RWPE1 (cell line): ENCODE results near the gene TMEM170A.
A peak's percentile ranks its signal among the peaks of the same experiment; 100 is the strongest.
"Not testable (repeated sequence)": the region's sequence is repeated elsewhere in the genome, so short reads cannot be mapped to it uniquely, and the experiment has no call there.

Experiments
- CTCF ChIA-PET: fragments of 350-600 bp; sonication (Branson Sonifier 250); formaldehyde crosslinking; extraction: SDS; loops from one replicate; lab custom pipeline; 2021; lab: Yijun Ruan, JAX
- POLR2A ChIA-PET: fragments of 400-600 bp; formaldehyde crosslinking; extraction: SDS; loops from one replicate; lab custom pipeline; 2020; ENCODE audit warnings: antibody characterized with exemption; ENCODE audit not compliant: low non-redundant PET; lab: Yijun Ruan, JAX
- DNase-seq: peaks from one replicate; pipeline ENCODE4 v3.0.0; 2012; ENCODE audit warnings: low spot score
- H3K27ac ChIP-seq: fragments of 450-650 bp; 2 replicates; pipeline ENCODE4 v1.5.1; 2017
- TF ChIP-seq, protein P1 (sequence below): fragments of 450-650 bp; conservative IDR thresholded peaks from 2 replicates; pipeline ENCODE4 v1.5.1; 2017; ENCODE audit warnings: low read depth, mild to moderate bottlenecking

The TMEM170A gene

GRCh38 chr16:75476817-75477216 lies 12.3 kb upstream of the TMEM170A start:
- POLR2A ChIA-PET: interaction anchor here (0.7 kb wide), 1 partner anchor 40 kb away, joined by 3 read pairs; no protein-coding TSS in a partner anchor
- TF ChIP-seq, protein P1, sequence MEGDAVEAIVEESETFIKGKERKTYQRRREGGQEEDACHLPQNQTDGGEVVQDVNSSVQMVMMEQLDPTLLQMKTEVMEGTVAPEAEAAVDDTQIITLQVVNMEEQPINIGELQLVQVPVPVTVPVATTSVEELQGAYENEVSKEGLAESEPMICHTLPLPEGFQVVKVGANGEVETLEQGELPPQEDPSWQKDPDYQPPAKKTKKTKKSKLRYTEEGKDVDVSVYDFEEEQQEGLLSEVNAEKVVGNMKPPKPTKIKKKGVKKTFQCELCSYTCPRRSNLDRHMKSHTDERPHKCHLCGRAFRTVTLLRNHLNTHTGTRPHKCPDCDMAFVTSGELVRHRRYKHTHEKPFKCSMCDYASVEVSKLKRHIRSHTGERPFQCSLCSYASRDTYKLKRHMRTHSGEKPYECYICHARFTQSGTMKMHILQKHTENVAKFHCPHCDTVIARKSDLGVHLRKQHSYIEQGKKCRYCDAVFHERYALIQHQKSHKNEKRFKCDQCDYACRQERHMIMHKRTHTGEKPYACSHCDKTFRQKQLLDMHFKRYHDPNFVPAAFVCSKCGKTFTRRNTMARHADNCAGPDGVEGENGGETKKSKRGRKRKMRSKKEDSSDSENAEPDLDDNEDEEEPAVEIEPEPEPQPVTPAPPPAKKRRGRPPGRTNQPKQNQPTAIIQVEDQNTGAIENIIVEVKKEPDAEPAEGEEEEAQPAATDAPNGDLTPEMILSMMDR: no peak
- H3K27ac ChIP-seq: no peak overlapping the region
- DNase-seq: no peak
- CTCF ChIA-PET: interaction anchor here (0.6 to 1.0 kb wide), 3 partner anchors 40 to 431 kb away, joined by 3 read pairs; no protein-coding TSS in a partner anchor

- POLR2A ChIA-PET: no interaction called here
Measured at GRCh38 chr16:75475420-75475847, 10.9 kb upstream of the TMEM170A start.

DNA sequence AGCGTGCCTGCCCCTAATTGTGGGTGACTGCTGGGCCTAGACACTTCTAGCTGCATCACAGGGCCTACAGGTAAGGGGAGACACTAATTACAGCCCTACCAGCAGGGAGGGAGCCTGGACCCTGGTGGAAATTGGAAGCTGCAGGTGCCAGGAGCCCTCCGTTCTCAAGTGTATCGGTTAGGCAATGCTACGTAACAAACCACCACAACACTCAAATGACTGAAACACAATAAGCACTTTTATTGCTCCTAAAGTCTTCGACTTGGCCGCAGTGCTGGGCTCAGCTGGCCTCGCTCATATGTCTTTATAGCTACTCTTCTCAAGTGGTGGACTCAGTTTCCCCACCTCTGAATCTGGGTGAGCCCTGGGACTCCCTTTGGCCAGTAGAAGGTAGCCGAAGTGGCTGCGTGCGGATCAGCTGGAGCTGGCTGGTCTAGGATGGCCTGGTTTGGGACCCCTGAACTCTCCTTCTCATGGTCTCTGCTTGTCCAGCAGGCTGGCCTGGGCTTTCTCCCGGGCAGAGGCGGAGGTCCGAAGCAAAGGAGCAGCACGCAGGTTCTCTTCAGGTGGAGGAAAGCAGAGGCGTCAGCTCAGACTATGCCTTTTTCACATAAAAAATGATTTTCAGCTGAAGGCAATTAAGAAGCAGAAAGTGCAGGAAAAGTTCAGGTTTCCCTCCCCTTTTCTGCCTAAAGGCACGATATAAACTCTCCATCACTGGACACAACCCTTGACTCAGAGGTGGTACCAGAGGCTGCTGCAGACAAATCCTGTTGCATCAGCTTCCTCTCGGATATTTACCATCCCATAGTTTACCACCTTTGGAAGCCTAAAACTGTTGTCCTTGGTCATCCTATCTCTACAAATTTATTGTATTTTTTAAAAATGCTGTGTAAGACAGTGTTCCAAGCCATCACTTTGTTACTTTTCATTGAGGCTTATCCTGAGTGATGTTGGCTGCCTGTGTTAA lies 8.7 kb upstream of the TMEM170A start:
- CTCF ChIA-PET: interaction anchor here (0.6 to 2.3 kb wide), 5 partner anchors 8 to 168 kb away, joined by 3 to 13 read pairs (median 4); no protein-coding TSS in a partner anchor
- POLR2A ChIA-PET: no interaction called here

More at GRCh38 chr16:75475420-75475847, 10.9 kb upstream of the TMEM170A start:
- CTCF ChIA-PET: no interaction called here
- TF ChIP-seq, protein P1: no peak
- no peak overlapping the region for H3K27ac ChIP-seq
- no peak for DNase-seq

DNA sequence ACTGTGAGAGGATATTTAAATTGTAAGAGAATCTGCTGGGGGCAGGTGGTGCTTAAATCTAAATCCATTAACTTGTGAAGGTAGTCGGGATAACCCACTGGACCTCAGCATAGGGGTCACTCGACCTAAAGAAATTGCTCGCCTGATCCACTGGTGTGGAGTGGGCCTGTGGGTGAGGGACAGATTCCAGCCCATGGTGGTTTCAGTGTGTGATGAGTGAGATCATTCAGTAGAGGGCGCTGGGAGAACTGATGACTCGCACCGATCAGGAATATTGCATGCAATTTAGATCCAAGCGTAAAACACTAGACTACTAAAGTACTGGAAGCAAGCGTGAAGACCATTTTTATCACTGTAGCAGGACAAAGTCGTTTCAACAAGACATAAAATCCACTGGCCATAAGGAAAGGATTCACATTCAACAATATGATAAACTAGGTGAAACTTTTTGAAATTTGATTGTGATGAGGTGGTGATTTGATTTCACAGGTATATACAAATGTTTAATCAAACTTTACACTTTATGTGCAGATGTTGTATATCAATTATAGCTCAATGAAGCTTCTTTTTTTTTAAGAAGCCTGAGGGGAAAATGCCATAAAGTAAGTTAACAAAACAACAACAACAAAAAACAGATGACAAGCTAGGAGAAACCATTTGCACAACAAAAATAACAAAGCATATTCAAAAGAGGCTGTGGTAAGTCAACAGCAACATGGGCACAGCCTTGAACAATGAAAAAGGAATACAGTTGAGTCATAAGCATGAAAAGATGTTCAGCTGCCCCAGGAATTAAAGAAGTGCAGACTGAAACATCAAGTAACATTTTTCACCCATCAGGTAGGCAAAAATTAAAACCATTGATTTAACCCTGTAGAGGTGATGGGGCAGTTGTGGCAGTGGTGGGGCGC lies 7.5 kb upstream of the TMEM170A start:
- TF ChIP-seq, protein P1: peak; percentile 86
- ChIA-PET CTCF (interaction anchor here (0.6 to 2.3 kb wide), 13 partner anchors 20 to 1697 kb away, joined by 3 to 13 read pairs (median 4); no protein-coding TSS in a partner anchor), POLR2A (interaction anchor here (0.6 kb wide), 1 partner anchor 173 kb away, joined by 4 read pairs; no protein-coding TSS in a partner anchor)
- DNase-seq: peak; percentile 69
- H3K27ac ChIP-seq: no peak overlapping the region

More for the DNA sequence above, 8.7 kb upstream of the TMEM170A start:
- TF ChIP-seq, protein P1: no peak
- DNase-seq: no peak
- no peak overlapping the region for H3K27ac ChIP-seq

GRCh38 chr16:75466760-75467159 lies 2.3 kb upstream of the TMEM170A start:
- CTCF ChIA-PET: interaction anchor here (1.0 kb wide), 2 partner anchors 25 to 51 kb away, joined by 3 to 4 read pairs; no protein-coding TSS in a partner anchor
- H3K27ac ChIP-seq: no peak overlapping the region
- DNase-seq: no peak
- POLR2A ChIA-PET: no interaction called here
- TF ChIP-seq, protein P1: no peak

GRCh38 chr16:75463389-75464121 lies 934 bp downstream of the TMEM170A start:
- CTCF ChIA-PET: interaction anchor here (0.6 to 1.1 kb wide), 3 partner anchors 54 to 1149 kb away, joined by 3 to 5 read pairs (median 4); no protein-coding TSS in a partner anchor
- POLR2A ChIA-PET: not testable (repeated sequence)
- peak; percentile 20 for DNase-seq
- peak overlapping the region; percentile 87 for H3K27ac ChIP-seq
